HG03460 (cell line): Measurements from ENCODE around the gene TRDN.

ENCODE experiments used
- ATAC-seq: cut with Tn5 transposase; IDR thresholded peaks from one replicate; pipeline ENCODE4 v1.9.1; 2021; ENCODE audit not compliant: unreplicated experiment

TRDN gene

GRCh38 chr6:123418071-123418470 is 218.7 kb downstream of the TRDN start:
- ATAC-seq: no peak

- no peak for ATAC-seq
Measured at GRCh38 chr6:123417535-123417934, 219.2 kb downstream of the TRDN start.

GRCh38 chr6:123415844-123416468 is 220.8 kb downstream of the TRDN start:
- ATAC-seq: peak; percentile 87

- no peak for ATAC-seq
Measured at GRCh38 chr6:123404975-123405374, 231.8 kb downstream of the TRDN start.

- peak; percentile 93 for ATAC-seq
Measured at GRCh38 chr6:123402052-123402451, 234.7 kb downstream of the TRDN start.

GRCh38 chr6:123398072-123398471 is 238.7 kb downstream of the TRDN start:
- ATAC-seq: no peak

DNA sequence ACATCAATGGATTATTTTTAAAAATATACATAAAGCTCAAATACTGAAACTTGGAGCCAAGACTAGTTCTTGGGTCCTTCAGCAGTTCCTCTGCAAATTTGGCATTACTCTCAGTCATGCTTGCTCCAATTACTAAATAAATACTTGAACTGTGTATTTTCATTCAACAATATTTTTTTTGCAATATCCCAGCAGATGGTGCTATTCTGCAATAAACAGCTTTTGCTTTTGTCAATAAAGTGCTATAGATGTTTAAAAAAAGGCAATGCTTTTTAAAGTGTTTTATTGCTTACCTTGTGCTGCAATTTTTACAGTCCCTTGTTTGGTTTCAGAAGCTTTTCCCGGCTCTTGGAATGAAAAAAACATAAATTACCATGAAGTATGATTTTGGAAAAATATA is 243.4 kb downstream of the TRDN start:
- no peak for ATAC-seq

GRCh38 chr6:123383718-123384117 is 253.0 kb downstream of the TRDN start:
- no peak for ATAC-seq

DNA sequence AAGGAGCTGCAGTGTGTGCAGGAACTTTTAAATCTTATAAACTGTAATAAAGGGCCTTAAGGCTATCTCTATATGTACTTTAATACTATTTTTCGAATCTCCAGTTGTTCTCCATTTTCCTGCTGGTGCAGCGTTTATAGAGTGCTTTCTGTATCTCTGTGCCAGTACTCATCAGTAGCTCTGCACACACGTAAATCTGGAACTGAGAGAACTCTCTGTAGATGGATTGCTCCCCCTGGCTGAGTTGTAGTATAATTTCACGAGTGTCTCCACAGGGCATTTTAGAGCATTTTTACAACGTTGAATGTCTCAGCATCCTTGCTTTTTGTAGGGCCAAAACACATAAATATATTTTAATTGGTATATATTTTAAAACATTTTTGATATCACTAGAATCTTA is 256.5 kb downstream of the TRDN start:
- no peak for ATAC-seq

DNA sequence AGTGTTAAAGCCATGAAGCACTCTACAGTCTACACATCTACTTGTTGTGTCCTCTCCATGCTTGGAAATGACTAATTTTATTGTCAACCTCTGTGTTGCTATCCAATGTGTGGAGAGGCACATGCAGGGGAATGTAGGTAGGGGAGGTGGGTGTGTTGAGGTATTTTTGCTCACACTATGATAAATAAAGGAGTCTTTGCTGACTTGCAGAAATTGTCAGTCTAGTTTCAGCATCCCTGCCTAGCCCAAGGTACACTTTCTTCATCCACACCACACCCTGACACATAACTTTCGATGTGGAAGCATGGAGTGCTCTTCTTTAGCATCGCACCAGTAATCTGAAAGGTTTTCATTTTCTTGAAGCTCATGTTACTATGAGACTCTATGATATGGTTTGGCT is 264.0 kb downstream of the TRDN start:
- no peak for ATAC-seq

DNA sequence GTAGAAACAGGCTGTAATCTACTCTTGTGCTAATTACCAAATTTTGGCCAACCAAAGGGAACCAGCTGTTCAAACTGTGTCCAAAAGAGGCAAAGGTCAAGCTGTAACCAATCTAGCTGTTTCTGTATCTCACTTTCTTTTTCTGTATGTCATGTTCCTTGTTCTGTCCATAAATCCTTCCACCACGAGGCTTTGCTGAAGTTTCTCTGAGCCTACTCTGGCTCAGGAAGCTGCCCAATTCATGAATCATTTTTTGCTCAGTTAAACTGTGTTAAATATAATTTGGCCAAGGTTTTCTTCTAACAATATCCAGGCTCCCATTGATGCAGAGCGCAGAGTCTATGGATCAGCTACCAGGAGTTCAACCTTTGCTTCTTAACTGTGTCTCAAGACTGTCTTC is 272.8 kb downstream of the TRDN start:
- no peak for ATAC-seq

DNA sequence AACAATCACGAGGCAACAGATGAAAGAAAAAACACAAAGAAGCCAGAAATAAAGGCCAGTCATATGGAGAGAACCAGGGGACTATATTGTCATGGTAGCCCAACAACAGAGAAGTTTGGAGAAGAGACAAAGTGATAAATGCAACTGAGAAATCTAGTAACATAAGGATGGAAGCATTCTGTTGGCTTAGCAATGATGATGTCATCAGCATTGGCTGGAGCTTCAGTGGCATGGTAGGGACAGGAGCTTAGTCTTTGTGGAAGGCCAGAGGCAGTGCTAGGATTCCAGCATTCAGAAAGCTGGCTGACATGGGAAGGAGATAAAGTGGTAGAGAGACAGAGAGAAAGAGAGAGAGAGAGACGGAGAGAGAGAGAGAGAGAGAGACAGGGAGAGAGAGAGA is 276.4 kb downstream of the TRDN start:
- no peak for ATAC-seq

GRCh38 chr6:123352705-123353104 is 284.0 kb downstream of the TRDN start:
- no peak for ATAC-seq

DNA sequence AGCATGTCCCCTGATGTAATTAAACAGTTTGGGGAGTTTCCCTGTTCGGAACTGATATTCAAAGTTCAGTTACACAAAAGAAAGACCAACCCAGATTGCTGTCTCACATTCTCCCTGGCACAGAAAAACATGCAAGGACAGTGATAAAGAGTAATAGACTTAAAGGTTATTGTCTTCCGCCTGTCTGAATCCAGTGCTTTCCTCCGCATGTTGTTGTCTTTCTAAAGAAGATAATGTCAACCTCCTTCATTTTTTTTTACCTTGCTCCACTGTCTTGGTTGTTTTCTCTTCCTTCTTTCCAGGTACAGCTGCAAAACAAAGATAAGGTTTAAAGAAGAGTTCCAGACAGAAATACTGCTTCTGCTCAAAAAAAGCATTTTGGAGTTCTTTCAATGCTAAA is 284.5 kb downstream of the TRDN start:
- no peak for ATAC-seq

DNA sequence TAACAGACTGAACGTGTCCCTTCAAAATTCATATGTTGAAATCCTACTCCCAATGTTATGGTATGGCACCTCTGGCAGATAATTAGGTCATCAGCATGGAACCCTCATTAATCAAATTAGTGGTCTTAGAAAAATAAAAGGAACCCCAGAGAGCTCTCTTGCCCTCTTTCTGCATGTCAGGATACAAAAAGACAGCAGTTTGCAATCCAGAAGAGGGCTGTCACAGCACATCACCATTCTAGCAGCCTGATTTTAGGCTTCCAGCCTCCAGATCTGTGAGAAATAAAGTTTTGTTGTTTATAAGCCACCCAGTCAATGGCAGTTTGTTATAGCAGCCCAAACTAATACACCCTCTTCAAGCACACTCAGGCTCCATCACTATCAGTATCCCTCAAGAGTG is 292.9 kb downstream of the TRDN start:
- ATAC-seq: no peak

GRCh38 chr6:123338394-123338793 is 298.4 kb downstream of the TRDN start:
- no peak for ATAC-seq

DNA sequence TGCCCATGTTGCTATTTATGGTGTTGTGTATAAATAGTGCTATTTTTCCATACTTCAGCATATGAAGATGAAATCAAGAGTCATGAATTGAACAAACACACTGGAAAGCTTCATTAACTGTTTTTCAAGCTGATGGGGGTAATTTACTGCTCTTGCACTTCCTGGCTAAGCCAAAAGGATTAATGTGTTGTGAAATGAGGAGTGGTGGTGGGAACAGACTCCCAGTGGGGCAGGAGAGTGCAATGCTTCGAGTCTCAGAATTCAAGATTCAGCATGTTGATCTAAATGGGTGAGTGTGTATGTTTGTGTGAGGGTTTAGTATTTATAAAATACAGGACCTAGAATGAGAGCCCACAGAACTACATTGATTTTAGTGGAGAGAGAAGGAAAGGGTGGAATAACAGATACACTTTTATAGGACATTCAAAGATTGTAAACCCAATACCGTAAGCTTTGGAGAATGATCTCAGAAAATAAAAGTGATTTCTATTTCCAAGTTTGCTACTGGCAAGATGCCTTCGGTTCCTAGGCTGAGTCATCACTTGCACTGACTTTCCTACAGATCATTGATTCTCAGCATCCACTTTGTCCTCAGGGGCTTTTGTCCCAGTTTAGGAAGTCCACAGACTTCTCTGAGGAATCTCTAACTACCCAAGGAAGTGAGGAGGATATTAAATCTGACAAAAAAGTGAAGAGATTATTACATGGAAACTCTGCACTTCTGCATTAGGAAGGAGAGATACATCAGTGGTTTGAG is 303.6 kb downstream of the TRDN start:
- ATAC-seq: no peak

DNA sequence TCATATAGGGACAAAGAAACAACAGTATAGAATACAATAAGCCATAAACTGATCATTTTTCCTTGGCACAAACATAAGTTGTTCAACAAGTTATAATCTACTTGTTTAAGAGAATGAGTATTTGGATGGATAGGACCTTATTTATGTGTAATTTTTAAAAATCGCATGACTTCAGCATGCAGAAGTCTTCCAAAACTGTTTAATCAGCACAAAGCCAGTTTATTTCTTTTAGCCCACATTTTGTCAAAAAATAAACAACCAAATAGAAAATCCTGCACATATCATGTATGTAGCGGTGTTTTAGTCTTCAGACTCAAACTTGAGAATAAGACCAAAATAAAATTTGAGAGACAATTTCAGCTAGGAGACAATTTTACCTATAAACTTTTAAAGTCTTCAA is 304.7 kb downstream of the TRDN start:
- no peak for ATAC-seq

DNA sequence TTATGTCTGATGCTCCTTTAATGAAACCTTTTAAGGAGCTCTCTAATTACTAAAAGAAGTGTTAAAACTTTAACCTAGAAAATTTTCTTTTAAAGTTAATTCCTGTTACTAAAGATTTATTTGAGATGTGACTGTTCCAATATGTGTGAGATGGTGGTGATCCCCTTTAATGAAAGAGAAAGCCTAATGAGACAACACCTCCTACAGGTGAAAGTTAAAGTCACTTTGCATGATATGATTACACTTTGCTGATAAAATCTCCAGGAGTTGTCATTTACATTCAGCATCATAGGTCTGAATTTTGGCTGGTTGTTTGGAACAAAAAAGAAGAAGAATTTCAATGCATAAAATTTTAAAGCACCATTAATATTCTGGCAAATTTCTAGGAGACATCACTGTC is 307.4 kb downstream of the TRDN start:
- no peak for ATAC-seq

GRCh38 chr6:123323452-123324329 is 313.1 kb downstream of the TRDN start:
- ATAC-seq: no peak

DNA sequence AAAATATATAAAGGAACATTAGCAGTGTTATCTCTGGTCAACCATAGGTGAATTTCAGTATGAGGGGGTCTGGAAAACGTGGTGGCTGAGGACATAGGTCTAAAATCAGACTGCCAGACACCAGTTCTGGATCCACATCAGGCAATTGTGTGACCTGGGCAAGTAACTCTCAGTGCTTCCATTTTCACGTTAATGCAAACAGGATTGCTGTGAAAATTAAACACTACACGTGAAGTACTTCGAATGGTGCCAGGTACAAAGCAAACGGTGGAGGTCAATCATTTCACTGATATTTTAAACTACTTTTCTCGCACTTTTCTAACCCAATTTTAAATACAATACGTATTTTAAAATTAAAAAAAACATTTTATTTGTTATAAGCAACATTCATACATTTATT is 315.7 kb downstream of the TRDN start:
- ATAC-seq: no peak
